Mammary epithelial cell (primary cell): Measurements from ENCODE around the gene TNIK.

Experiments
- EZH2 ChIP-seq: IDR thresholded peaks from 2 replicates; pipeline ENCODE4 v1.6.1; 2012; ENCODE audit warnings: low read length, inconsistent platforms, borderline replicate concordance
- TF ChIP-seq, protein P1 (sequence below), 2 donors: IDR thresholded peaks in 1 of 2; conservative IDR thresholded peaks in 1 of 2; 2 replicates each; pipeline ENCODE4 v1.5.1; 2011 to 2012; ENCODE audit warnings: inconsistent platforms in 2 of 2, low read length in 2 of 2, mild to moderate bottlenecking in 2 of 2, control low read depth in 1 of 2, low read depth in 1 of 2; ENCODE audit not compliant: insufficient read depth in 1 of 2; ENCODE audit errors: extremely low read depth in 1 of 2

- TF ChIP-seq, protein P1, sequence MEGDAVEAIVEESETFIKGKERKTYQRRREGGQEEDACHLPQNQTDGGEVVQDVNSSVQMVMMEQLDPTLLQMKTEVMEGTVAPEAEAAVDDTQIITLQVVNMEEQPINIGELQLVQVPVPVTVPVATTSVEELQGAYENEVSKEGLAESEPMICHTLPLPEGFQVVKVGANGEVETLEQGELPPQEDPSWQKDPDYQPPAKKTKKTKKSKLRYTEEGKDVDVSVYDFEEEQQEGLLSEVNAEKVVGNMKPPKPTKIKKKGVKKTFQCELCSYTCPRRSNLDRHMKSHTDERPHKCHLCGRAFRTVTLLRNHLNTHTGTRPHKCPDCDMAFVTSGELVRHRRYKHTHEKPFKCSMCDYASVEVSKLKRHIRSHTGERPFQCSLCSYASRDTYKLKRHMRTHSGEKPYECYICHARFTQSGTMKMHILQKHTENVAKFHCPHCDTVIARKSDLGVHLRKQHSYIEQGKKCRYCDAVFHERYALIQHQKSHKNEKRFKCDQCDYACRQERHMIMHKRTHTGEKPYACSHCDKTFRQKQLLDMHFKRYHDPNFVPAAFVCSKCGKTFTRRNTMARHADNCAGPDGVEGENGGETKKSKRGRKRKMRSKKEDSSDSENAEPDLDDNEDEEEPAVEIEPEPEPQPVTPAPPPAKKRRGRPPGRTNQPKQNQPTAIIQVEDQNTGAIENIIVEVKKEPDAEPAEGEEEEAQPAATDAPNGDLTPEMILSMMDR (conservative IDR thresholded peaks at IDR 0.05 in 1 of 2, IDR thresholded peaks at IDR 0.05 in 1 of 2; ENCODE audit: extremely low read depth in 1 of 2, insufficient read depth in 1 of 2, low read depth in 1 of 2, low read length in 2 of 2): no peak
- no peak for TF ChIP-seq EZH2
These were observed 20.2 kb downstream of the TNIK start for GRCh38 chr3:171439996-171440395.
